ENCODE measurements around the gene SREK1IP1.

DNA sequence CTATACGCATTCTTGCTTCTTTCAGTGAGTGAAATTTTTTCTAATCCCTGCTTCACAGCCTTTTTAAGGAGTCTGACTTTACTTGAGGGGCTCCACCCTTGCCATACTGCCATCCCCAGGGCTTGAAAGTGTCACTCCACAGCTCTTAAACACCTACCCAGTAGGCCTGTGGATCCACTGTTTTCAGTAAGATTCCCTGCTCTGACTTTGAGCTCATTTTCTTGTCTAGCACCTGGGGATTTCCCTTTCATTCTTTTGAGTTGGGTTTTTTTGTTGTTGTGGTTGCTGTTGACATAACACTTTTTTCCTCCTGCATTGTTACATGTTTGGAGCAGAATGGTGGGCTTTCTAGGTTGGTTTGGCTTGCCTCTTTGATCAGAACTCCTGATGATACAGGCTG, 23.6 kb downstream of the SREK1IP1 start:
- TF ChIP-seq GLIS3 (CRISPR knock-in tag; IDR thresholded peaks at IDR 0.05) (no peak), ISL1 (CRISPR knock-in tag; IDR thresholded peaks at IDR 0.05) (no peak), ZNF565 (CRISPR knock-in tag; conservative IDR thresholded peaks at IDR 0.05; ENCODE audit: low read depth) (no peak), ZNF8 (CRISPR knock-in tag; IDR thresholded peaks at IDR 0.05) (no peak), ARNTL (CRISPR knock-in tag; IDR thresholded peaks at IDR 0.05; ENCODE audit: borderline replicate concordance, low read depth) (no peak), OSR1 (CRISPR knock-in tag; IDR thresholded peaks at IDR 0.05) (no peak), BACH2 (CRISPR knock-in tag; IDR thresholded peaks at IDR 0.05; ENCODE audit: borderline replicate concordance) (no peak), TCF4 (CRISPR knock-in tag; IDR thresholded peaks at IDR 0.05; ENCODE audit: borderline replicate concordance) (no peak), ZC3H10 (CRISPR knock-in tag; IDR thresholded peaks at IDR 0.05) (no peak)
- TF ChIP-seq, protein P1, sequence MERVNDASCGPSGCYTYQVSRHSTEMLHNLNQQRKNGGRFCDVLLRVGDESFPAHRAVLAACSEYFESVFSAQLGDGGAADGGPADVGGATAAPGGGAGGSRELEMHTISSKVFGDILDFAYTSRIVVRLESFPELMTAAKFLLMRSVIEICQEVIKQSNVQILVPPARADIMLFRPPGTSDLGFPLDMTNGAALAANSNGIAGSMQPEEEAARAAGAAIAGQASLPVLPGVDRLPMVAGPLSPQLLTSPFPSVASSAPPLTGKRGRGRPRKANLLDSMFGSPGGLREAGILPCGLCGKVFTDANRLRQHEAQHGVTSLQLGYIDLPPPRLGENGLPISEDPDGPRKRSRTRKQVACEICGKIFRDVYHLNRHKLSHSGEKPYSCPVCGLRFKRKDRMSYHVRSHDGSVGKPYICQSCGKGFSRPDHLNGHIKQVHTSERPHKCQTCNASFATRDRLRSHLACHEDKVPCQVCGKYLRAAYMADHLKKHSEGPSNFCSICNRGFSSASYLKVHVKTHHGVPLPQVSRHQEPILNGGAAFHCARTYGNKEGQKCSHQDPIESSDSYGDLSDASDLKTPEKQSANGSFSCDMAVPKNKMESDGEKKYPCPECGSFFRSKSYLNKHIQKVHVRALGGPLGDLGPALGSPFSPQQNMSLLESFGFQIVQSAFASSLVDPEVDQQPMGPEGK (CRISPR knock-in tag; IDR thresholded peaks at IDR 0.05; ENCODE audit: borderline replicate concordance), result no peak
- TF ChIP-seq, protein P2, sequence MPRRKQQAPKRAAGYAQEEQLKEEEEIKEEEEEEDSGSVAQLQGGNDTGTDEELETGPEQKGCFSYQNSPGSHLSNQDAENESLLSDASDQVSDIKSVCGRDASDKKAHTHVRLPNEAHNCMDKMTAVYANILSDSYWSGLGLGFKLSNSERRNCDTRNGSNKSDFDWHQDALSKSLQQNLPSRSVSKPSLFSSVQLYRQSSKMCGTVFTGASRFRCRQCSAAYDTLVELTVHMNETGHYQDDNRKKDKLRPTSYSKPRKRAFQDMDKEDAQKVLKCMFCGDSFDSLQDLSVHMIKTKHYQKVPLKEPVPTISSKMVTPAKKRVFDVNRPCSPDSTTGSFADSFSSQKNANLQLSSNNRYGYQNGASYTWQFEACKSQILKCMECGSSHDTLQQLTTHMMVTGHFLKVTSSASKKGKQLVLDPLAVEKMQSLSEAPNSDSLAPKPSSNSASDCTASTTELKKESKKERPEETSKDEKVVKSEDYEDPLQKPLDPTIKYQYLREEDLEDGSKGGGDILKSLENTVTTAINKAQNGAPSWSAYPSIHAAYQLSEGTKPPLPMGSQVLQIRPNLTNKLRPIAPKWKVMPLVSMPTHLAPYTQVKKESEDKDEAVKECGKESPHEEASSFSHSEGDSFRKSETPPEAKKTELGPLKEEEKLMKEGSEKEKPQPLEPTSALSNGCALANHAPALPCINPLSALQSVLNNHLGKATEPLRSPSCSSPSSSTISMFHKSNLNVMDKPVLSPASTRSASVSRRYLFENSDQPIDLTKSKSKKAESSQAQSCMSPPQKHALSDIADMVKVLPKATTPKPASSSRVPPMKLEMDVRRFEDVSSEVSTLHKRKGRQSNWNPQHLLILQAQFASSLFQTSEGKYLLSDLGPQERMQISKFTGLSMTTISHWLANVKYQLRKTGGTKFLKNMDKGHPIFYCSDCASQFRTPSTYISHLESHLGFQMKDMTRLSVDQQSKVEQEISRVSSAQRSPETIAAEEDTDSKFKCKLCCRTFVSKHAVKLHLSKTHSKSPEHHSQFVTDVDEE (CRISPR knock-in tag; IDR thresholded peaks at IDR 0.05), result no peak
- TF ChIP-seq, protein P3, sequence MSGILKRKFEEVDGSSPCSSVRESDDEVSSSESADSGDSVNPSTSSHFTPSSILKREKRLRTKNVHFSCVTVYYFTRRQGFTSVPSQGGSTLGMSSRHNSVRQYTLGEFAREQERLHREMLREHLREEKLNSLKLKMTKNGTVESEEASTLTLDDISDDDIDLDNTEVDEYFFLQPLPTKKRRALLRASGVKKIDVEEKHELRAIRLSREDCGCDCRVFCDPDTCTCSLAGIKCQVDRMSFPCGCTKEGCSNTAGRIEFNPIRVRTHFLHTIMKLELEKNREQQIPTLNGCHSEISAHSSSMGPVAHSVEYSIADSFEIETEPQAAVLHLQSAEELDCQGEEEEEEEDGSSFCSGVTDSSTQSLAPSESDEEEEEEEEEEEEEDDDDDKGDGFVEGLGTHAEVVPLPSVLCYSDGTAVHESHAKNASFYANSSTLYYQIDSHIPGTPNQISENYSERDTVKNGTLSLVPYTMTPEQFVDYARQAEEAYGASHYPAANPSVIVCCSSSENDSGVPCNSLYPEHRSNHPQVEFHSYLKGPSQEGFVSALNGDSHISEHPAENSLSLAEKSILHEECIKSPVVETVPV (CRISPR knock-in tag; IDR thresholded peaks at IDR 0.05), result no peak
- TF ChIP-seq, protein P4, sequence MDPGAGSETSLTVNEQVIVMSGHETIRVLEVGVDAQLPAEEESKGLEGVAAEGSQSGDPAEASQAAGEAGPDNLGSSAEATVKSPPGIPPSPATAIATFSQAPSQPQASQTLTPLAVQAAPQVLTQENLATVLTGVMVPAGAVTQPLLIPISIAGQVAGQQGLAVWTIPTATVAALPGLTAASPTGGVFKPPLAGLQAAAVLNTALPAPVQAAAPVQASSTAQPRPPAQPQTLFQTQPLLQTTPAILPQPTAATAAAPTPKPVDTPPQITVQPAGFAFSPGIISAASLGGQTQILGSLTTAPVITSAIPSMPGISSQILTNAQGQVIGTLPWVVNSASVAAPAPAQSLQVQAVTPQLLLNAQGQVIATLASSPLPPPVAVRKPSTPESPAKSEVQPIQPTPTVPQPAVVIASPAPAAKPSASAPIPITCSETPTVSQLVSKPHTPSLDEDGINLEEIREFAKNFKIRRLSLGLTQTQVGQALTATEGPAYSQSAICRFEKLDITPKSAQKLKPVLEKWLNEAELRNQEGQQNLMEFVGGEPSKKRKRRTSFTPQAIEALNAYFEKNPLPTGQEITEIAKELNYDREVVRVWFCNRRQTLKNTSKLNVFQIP (CRISPR knock-in tag; IDR thresholded peaks at IDR 0.05; ENCODE audit: borderline replicate concordance, low read depth), result no peak

Data from SK-N-SH treated with all-trans-retinoic acid at 6 μM for 48 hours (cell line).